Right lobe of liver (tissue), 6 donors: ENCODE measurements around the gene TCTN2. TPM values are rescaled to one million over a fixed set of nuclear protein-coding genes. Genes with fewer than 3 reads are reported as not detected.

ENCODE experiments used
- ATAC-seq, 4 donors: fragments of 200-7000 bp; cut with Tn5 transposase; one replicate each; pipeline ENCODE4 v1.9.1; 2020; ENCODE audit warnings: mild to moderate bottlenecking in 4 of 4, moderate library complexity in 4 of 4
- DNase-seq, 3 donors: peaks; one replicate each; pipeline ENCODE4 v3.0.0-alpha.2; 2020
- H3K27ac ChIP-seq, 3 donors: fragments of 200-600 bp; one replicate each; pipeline ENCODE4 v1.8.0; 2022
- H3K27me3 ChIP-seq, 2 donors: fragments of 200-600 bp; one replicate each; pipeline ENCODE4 v1.8.0; 2022
- H3K36me3 ChIP-seq, 4 donors: fragments of 200-600 bp; sonication (generic) in 1 of 4; one replicate each; pipeline versions ENCODE4 v1.5.1 to v1.8.0; 2017 to 2022; ENCODE audit warnings: control low read depth in 1 of 4
- H3K4me1 ChIP-seq, 4 donors: fragments of 200-600 bp; sonication (generic) in 1 of 4; one replicate each; pipeline versions ENCODE4 v1.5.1 to v1.8.0; 2017 to 2022; ENCODE audit warnings: control low read depth in 1 of 4
- H3K4me3 ChIP-seq, 3 donors: fragments of 200-600 bp; one replicate each; pipeline ENCODE4 v1.8.0; 2022
- H3K9me3 ChIP-seq, 4 donors: fragments of 200-600 bp; sonication (generic) in 1 of 4; one replicate each; pipeline versions ENCODE4 v1.5.1 to v1.8.0; 2017 to 2022; ENCODE audit warnings: control low read depth in 1 of 4
- CTCF ChIP-seq, 4 donors: fragments of 200-600 bp in 3 of 4; fragments of 450-650 bp in 1 of 4; IDR thresholded peaks; one replicate each; pipeline versions ENCODE4 v1.5.1 to v1.8.0; 2016 to 2022; ENCODE audit warnings: antibody characterized with exemption in 4 of 4, mild to moderate bottlenecking in 2 of 4
- POLR2A ChIP-seq: fragments of 450-650 bp; IDR thresholded peaks from one replicate; pipeline ENCODE4 v1.6.1; 2017; ENCODE audit warnings: antibody characterized with exemption, mild to moderate bottlenecking
- WGBS: methylation state at CpG from one replicate; pipeline ENCODE4 v1.1.6; 2018; ENCODE audit warnings: low coverage, low lambda C conversion rate; ENCODE audit not compliant: insufficient coverage; ENCODE audit errors: missing lambda C conversion rate; 5-methylcytosine and 5-hydroxymethylcytosine counted together
- intact Hi-C, 2 donors: fragments of 100-400 bp; cut with DNase I; formaldehyde crosslinking; loops; one replicate each; pipeline versions ENCODE4 v1.11.2 to v1.14.1; 2022
- long read RNA-seq: library from polyadenylated mRNA; unstranded; transcript quantifications from one replicate; pipeline ENCODE4 v2.0.0, GENCODE V29; 2019
- total RNA-seq, 6 experiments: library from RNA; depleted of rRNA in 2 of 6; stranded (reverse); fragments of >200 nt in 2 of 6; fragmentation: NEBNext Ultra II Directional in 3 of 6; extraction: Animal tissue kit (Norgen Biotek cat#: 25700) in 3 of 6; gene quantifications; one replicate each; pipeline versions ENCODE4 v1.1.0 to v1.2.4, GENCODE V29; 2016 to 2023
- donor health status: DM: no; HTN: yes; CAD: no.
- donor health status: DM: no; HTN: no; CAD: no.
- donor health status: DM: no; HTN: no; CAD: no.
- donor health status: DM: no; HTN: yes; CAD: no.
- donor health status: DM: no; HTN: yes; CAD: no.

TCTN2 gene
- total RNA-seq = 1 to 10 TPM in 2 of 6 experiments, under 1 TPM in 4; 0.61 to 1.2 (median 0.88) TPM
- long read RNA-seq = 0 reads

- H3K36me3 ChIP-seq = no peaks in the 10 kb centered on the region
- H3K4me3 ChIP-seq = peak within 1 kb of the TSS; percentile 81 to 86 (median 83)
- no peaks in the 10 kb centered on the region for H3K4me1 ChIP-seq
- intact Hi-C loops = no loop called here
- H3K27ac ChIP-seq = no peak within 1 kb of the TSS
- no peaks in the 10 kb centered on the region for H3K27me3 ChIP-seq
- 4% methylated on average over 18 of the region's 53 CpGs for WGBS
- DNase-seq (peak; percentile 89 to 91 (median 90)), ATAC-seq (peak; percentile 98 to 100 (median 100))
- no peaks in the 10 kb centered on the region for H3K9me3 ChIP-seq
- TF ChIP-seq CTCF (IDR thresholded peaks at IDR 0.05) (no peak), POLR2A (no peak)
These were observed at the start of gene TCTN2 for GRCh38 chr12:123670882-123671728. TCTN2 (plus strand) TSS chr12:123671113; CDS start chr12:123671241, 128 bp downstream.

GRCh38 chr12:123621619-123622530, 49.0 kb upstream of the TCTN2 start:
- WGBS = 68% methylated on average over 13 of the region's 15 CpGs
- DNase-seq (no peak), ATAC-seq (no peak)
- TF ChIP-seq CTCF (IDR thresholded peaks at IDR 0.05) (no peak), POLR2A (no peak)
- H3K27ac ChIP-seq = no peak overlapping the region
- H3K9me3 ChIP-seq = no peaks in the 10 kb centered on the region
- no peaks in the 10 kb centered on the region for H3K4me1 ChIP-seq
- intact Hi-C loops = no loop called here
- peaks cover 0 to 86% (median 36%) of the 10 kb centered on the region in 4 donors for H3K36me3 ChIP-seq
- H3K27me3 ChIP-seq = no peaks in the 10 kb centered on the region
- H3K4me3 ChIP-seq = no peak overlapping the region

GRCh38 chr12:123633379-123634141, 37.4 kb upstream of the TCTN2 start, which contains the start of the genes EIF2B1 and GTF2H3:
EIF2B1 (minus strand) TSS chr12:123633686; CDS start chr12:123633557, 129 bp downstream.
GTF2H3 (plus strand) TSS chr12:123633829; CDS start chr12:123633860, 31 bp downstream.
- Histone ChIP-seq H3K4me1 (peaks cover 0 to 10% (median 5%) of the 10 kb centered on the region in 4 donors), H3K36me3 (peaks cover 0 to 29% (median 8%) of the 10 kb centered on the region in 4 donors), H3K27me3 (no peaks in the 10 kb centered on the region), H3K27ac (peak within 1 kb of the TSS; percentile 25 to 64 (median 62)), H3K9me3 (no peaks in the 10 kb centered on the region), H3K4me3 (peak within 1 kb of the TSS; percentile 89 to 96 (median 91))
- WGBS = 0% methylated on average over 23 of the region's 52 CpGs
- peak; percentile 98 to 100 (median 100) for ATAC-seq
- TF ChIP-seq CTCF (IDR thresholded peaks at IDR 0.05) (no peak), POLR2A (peak; percentile 82)
- DNase-seq = peak; percentile 95 to 96 (median 95)
- intact Hi-C loops = no loop called here

GRCh38 chr12:123634142-123634561, 36.8 kb upstream of the TCTN2 start:
- H3K36me3 ChIP-seq = peaks cover 0 to 23% (median 5%) of the 10 kb centered on the region in 4 donors
- intact Hi-C loops = no loop called here
- WGBS = 8% methylated on average over 19 of the region's 19 CpGs
- peak overlapping the region; percentile 89 to 96 (median 91) for H3K4me3 ChIP-seq
- H3K9me3 ChIP-seq = no peaks in the 10 kb centered on the region
- peak overlapping the region; percentile 25 to 64 (median 55) for H3K27ac ChIP-seq
- TF ChIP-seq CTCF (IDR thresholded peaks at IDR 0.05) = no peak
- TF ChIP-seq POLR2A = no peak
- ATAC-seq = no peak
- no peak for DNase-seq
- H3K4me1 ChIP-seq = peaks cover 0 to 10% (median 5%) of the 10 kb centered on the region in 4 donors
- no peaks in the 10 kb centered on the region for H3K27me3 ChIP-seq
